HL-60/S4 (cell line): Measurements from ENCODE around the gene UBL4A.

Experiments used
- in situ Hi-C: fragments of 300-500 bp; cut with MboI; formaldehyde crosslinking; loops from 2 replicates; pipeline ENCODE4 v1.14.3; 2022; ENCODE audit warnings: low sequenced_read_pairs

The UBL4A gene

DNA sequence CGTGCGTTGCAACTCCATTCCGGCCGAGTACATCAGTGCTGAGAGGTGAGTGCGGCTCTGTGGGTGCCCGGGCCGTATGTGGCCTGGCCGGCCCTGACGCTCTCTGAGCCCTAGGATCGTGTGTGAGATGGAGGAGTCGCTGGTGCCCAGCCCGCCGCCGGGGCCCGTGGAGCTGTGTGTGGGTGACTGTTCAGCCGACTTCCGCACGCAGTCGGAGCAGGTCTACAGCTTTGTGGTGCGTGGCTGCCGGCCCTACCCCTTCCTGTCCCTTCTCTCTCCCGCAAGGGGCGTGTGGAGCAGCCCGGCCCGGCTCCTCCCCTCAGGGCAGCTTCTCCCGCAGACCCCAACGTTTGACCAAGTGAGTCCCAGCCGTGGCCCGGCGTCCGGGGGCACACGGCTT lies 20.4 kb downstream of the UBL4A start:
- in situ Hi-C loops = no loop called here

DNA sequence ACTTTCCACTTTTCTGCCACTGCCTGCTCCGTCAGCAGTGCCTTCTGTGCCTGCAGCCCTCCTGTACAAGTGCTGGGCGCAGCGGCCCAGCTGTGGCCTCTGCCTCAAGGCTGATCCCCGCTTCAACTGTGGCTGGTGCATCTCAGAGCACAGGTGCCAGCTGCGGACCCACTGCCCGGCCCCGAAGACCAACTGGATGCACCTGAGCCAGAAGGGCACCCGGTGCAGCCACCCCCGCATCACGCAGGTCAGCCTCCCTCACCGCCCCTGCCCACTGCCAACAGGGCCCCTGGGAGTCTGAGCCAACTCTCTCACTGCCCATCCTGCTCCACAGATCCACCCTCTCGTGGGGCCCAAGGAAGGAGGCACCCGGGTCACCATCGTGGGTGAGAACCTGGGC lies 20.8 kb downstream of the UBL4A start:
- in situ Hi-C loops = no loop called here

DNA sequence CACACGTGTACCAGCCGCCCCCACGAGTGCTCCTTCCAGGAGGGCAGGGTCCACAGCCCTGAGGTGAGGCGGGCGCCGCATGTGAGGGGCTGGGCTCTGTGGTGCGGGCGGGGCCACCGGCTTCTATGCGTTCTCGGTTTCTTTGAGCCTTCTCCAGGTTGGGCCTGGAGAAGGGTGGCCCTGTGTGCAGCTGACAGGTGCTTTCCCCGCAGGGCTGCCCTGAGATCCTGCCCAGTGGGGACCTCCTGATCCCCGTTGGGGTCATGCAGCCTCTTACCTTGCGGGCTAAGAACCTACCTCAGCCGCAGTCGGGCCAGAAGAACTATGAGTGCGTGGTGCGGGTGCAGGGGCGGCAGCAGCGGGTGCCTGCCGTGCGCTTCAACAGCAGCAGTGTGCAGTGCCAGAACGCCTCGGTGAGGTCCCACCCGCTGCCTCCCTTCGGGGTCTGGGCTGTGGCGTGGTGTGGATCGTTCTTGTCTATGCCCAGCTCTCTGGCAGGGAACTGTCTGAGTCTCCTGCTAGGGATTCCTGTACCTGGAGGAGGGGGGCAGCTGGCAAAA lies 21.5 kb downstream of the UBL4A start:
- in situ Hi-C loops = no loop called here

GRCh38 chrX:154463611-154464220 lies 22.7 kb downstream of the UBL4A start:
- in situ Hi-C loops = no loop called here

DNA sequence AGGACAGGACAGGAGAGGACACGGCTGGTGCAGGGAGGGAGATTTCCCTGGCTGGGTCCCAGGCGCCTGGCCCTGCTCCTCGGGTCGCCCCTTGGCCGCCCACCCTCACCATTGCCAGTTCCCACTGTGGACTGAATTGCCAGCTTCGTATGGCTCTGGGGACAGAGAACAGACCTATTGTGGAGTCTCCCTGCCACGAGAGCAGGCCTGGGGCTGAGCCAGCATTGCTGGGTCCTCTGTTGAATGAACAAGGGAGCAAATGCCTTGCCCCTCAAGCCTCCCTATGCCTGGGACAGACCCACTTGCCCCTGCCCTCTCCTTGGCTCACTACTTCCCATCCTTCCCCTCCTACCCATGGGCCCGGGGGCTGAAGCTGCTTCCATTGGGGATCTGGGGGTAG lies 24.0 kb downstream of the UBL4A start:
- in situ Hi-C loops = no loop called here

GRCh38 chrX:154460326-154460725 lies 26.1 kb downstream of the UBL4A start:
- in situ Hi-C loops = no loop called here

DNA sequence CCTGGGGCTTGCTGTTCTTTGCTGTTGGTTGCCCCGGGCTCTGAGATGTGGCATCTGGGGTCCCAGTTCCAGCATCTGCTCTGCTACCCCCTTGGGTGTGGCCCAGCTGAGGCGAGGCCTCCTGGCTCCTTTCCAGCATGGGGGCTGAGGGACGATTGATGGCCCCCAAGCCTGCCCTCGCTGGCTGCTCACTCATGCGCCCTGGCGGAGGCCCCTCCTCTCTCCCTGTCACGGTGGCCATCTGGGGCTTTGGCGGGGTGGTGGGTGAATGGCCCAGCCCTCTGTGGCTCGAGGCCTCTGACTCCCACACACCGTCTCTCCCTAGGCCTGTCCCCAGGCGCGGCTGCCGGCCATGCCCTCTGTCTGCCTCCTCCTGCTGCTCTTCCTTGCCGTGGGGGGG lies 26.6 kb downstream of the UBL4A start:
- in situ Hi-C loops = no loop called here

- in situ Hi-C loops = no loop called here
Observed at GRCh38 chrX:154458954-154459778, 27.2 kb downstream of the UBL4A start.

DNA sequence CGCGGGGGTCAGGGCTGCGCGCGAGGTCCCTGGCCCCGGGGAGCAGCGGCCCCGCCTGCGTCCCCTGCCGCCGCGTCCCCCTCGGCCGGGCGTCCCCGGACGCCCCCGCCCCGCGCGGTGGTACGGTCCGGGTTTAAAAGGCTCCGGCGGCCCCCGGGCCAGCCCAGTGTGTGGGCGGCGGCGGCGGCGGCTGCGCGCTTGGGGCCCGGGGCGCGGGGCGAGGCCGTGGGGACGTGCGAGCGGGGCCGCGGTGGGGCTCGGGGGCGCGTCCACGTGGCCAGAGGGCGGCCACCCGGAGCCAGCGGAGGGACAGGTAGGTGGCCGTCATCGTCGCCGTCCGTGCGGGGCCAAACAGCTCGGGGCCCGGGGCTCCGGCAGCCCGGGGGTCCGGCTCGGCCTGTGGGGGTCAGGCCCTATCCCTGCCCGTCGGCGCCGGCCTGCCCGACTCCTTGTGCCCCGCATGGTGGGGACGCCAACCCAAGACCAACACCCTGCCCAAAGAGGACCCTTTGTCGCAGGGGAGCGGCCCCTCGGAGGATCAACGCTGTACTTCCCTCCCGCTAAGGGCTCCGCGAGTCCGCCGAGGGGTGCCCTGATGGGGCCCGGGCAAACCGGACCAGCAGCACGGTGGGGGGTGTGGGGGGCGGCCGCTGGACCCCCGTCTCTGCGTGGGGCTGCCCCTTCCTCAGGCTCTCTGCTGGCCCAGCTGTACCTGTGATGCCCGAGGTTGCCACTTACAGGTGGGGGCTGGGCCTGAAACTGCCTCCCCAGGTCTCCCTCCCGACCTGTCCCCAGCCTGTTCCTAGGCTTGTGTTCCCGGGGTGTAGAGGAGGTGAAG lies 28.1 kb downstream of the UBL4A start, which contains the start of gene PLXNA3:
PLXNA3 (plus strand) TSS at position 166 of the 838 bp plus-strand sequence. CDS start 1,903 bp downstream, outside the sequence.
- in situ Hi-C loops = no loop called here

DNA sequence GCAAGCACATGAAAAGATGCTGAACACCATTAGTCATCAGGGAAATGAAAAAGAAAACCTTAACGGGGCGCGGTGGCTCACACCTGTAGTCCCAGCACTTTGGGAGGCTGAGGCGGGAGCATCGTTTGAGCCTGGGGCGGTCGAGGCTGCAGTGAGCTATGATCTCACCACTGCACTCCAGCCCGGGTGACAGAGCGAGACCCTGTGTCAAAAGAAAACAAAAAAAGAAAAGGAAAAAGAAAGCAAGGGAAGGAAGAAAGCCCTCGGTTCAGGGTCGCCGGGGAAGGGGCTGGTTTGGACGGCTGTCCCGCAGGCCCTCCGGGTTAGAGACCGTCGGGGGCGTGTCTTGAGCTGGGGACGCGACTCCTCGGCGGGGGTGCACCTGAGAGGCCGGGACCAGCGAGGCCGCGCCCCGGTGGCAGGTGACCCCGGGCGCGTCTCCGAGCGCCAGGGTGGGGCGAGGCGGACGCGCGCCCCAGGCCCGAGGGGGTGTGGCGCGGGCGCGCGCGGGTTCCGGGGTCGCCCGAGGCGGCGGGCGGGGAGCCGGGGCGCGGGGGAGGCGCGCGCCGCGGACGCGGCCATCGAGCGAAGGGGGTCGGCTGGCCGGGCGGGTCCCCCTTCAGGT lies 28.8 kb downstream of the UBL4A start:
- in situ Hi-C loops = no loop called here

DNA sequence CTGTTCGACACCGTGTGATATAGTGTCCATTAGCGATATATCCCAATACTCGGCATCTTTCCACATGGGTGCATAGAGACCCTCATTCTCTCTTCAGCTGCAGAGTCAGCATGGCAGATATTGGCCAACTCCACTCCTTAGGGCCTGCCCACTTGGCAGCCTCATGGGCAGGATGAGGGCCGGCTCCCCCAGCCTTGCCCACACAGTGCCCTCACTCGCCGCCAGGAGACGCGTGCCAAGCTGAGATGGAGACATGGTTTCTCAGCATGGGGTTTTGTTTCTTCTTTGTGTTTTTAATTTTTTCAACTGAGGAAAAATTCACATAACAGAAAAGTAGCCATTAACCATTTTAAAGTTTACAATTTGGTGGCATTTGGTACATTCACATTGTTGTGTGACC lies 33.6 kb downstream of the UBL4A start:
- in situ Hi-C loops = no loop called here

DNA sequence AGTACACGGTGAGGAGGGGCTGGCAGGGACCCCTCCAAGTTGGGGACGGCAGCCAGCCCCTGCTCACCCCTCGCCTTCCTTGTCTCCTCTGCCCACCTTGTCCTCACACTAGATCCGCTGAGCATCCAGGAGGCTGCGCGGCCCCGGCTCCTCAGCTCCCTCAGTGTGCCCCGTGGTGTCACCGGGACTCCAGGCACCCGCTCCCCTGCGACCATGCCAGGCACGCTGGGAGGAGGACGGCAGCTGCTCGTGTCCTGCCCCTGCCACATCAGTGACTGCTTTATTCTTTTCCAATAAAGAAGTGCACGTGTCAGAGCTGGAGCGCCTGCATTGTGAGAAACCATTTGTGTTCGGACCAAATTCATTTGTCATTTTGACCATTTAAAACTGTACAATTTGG lies 36.1 kb downstream of the UBL4A start:
- in situ Hi-C loops = no loop called here

DNA sequence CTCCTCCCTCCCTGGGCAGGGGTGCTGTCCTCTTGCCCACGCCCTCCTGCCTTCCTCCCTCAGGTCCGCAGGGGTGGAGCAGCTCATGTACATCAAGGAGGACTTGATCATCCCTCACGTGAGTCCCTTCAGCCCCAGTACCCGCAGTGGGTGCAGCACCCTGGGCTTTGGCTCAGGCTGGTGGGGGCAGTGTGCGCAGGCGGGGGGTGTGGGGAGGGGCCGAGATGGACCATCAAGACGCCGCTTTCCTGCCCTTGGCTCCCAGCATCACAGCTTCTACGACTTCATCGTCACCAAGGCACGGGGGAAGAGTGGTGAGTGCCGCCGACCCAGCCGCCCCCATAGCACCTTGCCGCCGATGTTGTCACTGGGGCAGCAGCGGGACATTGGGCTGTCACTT lies 36.8 kb downstream of the UBL4A start:
- in situ Hi-C loops = no loop called here

DNA sequence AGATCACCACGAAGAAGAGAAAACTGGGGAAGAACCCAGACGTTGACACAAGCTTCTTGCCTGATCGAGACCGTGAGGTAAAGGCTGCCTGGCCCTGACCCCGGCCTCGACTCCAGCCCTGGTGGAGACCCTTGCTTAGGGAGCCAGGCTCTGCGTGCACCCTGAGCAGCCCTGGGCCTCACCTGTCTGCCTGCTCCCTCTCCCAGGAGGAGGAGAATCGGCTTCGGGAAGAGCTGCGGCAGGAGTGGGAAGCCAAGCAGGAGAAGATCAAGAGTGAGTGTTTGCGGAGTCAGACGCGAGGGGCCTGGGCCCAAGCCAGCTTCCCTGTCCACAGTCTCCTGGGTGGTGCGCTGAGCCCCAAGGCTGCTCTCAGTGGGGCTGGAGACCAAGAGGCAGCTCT lies 37.9 kb downstream of the UBL4A start:
- in situ Hi-C loops = no loop called here

GRCh38 chrX:154446430-154446829 lies 40.0 kb downstream of the UBL4A start:
- in situ Hi-C loops = no loop called here

- in situ Hi-C loops = no loop called here
Observed at GRCh38 chrX:154445776-154446175, 40.6 kb downstream of the UBL4A start.

DNA sequence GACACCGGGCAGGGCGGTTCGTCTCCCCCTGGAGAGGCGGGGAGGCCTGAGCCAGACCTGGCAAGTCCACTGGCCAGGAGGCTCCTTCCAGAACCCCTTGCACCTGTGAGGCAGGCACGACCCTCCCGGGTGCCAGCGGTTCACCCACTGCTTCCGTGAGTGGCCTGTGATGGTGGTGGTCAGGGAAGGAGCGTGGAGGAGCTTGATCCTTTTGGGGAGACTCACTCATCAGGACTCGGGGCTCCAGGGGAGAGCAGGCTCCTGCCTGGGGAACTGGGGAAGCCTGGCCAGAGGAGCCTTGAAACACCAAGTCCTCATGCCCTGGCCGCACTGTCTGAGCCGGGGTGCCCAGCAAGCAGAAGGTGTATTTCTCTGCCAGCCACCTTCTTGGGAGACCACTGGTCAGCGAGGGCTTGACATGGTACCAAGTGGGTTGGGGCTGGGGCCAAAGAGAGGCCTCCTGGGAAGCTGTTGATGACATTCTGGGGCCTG lies 41.6 kb downstream of the UBL4A start:
- in situ Hi-C loops = no loop called here

- in situ Hi-C loops = no loop called here
Observed at GRCh38 chrX:154443992-154444754, 42.2 kb downstream of the UBL4A start, which contains the start of gene FAM50A. FAM50A (plus strand) TSS chrX:154444141; CDS start chrX:154444236, 95 bp downstream.

DNA sequence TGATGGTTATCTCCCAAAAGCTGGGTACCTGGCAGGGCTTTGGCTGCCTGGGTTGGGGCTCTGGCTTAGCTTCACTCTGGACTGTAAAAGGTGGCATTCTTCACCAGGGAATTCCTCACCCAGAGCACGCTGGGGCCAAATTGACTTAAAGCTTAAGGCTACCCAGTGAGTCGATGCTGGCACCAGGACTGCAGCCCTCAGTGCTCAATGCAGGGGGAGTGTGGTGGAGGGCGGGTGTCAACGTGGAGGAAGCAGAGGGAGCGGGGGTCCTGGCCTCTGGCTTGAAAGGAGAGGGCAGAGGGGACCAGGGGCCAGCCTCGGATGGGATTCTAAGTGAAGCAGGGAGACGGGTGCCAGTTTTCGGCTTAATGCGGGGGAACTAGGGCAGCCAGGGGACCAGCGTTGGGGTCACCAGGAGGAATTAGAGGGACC lies 42.9 kb downstream of the UBL4A start:
- in situ Hi-C loops = no loop called here
